A673 (cell line): ENCODE measurements around the gene FAM131C. TPM values are rescaled to one million over a fixed set of nuclear protein-coding genes. Genes with fewer than 3 reads are reported as not detected.
A peak's percentile ranks its signal among the peaks of the same experiment; 100 is the strongest.

Experiments
- BruUV-seq: library from RNA; stranded (reverse); fragments of 400-500 nt; replicated peaks from 2 replicates; lab custom pipeline; 2021; lab: Mats Ljungman, UMichigan
- CTCF ChIA-PET: fragments of 300-600 bp; sonication (Branson Sonifier 250); formaldehyde crosslinking; loops from one replicate; lab custom pipeline; 2022; ENCODE audit warnings: antibody characterized with exemption; lab: Charles Lee
- POLR2A ChIA-PET: fragments of 300-600 bp; sonication (Branson Sonifier 250); formaldehyde crosslinking; loops from one replicate; lab custom pipeline; 2022; ENCODE audit warnings: antibody characterized with exemption; ENCODE audit not compliant: low non-redundant PET; lab: Charles Lee
- DNase-seq: peaks from one replicate; pipeline ENCODE4 v3.0.0-alpha.2; 2015; ENCODE audit warnings: low spot score
- H3K27ac ChIP-seq: fragments of 200-600 bp; sonication (generic); 2 replicates; pipeline ENCODE4 v1.5.1; 2016; ENCODE audit warnings: mixed run types, low read depth, mild to moderate bottlenecking, mixed read lengths, antibody characterized with exemption, low read length; ENCODE audit not compliant: poor library complexity, severe bottlenecking
- H3K27me3 ChIP-seq: fragments of 200-600 bp; sonication (generic); replicated peaks from 2 replicates; pipeline ENCODE4 v1.6.1; 2017; ENCODE audit warnings: mixed run types, low read depth, mild to moderate bottlenecking, mixed read lengths, antibody characterized with exemption, low read length; ENCODE audit not compliant: insufficient read depth, poor library complexity
- H3K36me3 ChIP-seq: fragments of 200-600 bp; sonication (generic); 2 replicates; pipeline ENCODE4 v1.6.1; 2016; ENCODE audit warnings: mixed run types, mild to moderate bottlenecking, mixed read lengths, antibody characterized with exemption, low read length; ENCODE audit not compliant: insufficient read depth, poor library complexity, severe bottlenecking
- H3K4me1 ChIP-seq: fragments of 200-600 bp; sonication (generic); 2 replicates; pipeline ENCODE4 v1.6.1; 2017; ENCODE audit warnings: mixed run types, mild to moderate bottlenecking, mixed read lengths, antibody characterized with exemption, low read length; ENCODE audit not compliant: insufficient read depth, poor library complexity, severe bottlenecking
- H3K4me3 ChIP-seq: fragments of 200-600 bp; sonication (generic); 2 replicates; pipeline ENCODE4 v1.5.1; 2016; ENCODE audit warnings: low read depth, mixed run types, mild to moderate bottlenecking, mixed read lengths, low read length; ENCODE audit not compliant: poor library complexity, severe bottlenecking
- H3K9me3 ChIP-seq: fragments of 200-600 bp; sonication (generic); 2 replicates; pipeline ENCODE4 v1.6.1; 2016; ENCODE audit warnings: mixed run types, low read depth, mild to moderate bottlenecking, mixed read lengths, antibody characterized with exemption, low read length; ENCODE audit not compliant: poor library complexity, severe bottlenecking
- CTCF ChIP-seq: fragments of 300-800, 200-600 bp; sonication (generic); conservative IDR thresholded peaks from 2 replicates; pipeline ENCODE4 v1.5.1; 2017; ENCODE audit warnings: low read depth, mild to moderate bottlenecking, antibody characterized with exemption, low read length, moderate library complexity, mixed read lengths
- EZH2 ChIP-seq: fragments of 200-600 bp; sonication (generic); IDR thresholded peaks from 2 replicates; pipeline ENCODE4 v1.6.1; 2017; ENCODE audit warnings: borderline replicate concordance, low read depth, mild to moderate bottlenecking, mixed read lengths, antibody characterized with exemption, low read length; ENCODE audit not compliant: poor library complexity, severe bottlenecking
- intact Hi-C: fragments of 100-400 bp; cut with micrococcal nuclease; formaldehyde crosslinking; loops from one replicate; pipeline ENCODE4 v1.10.0; 2022; ENCODE audit not compliant: unreplicated experiment
- total RNA-seq: library from RNA; stranded (reverse); gene quantifications from 2 replicates; pipeline ENCODE4 v1.2.3, GENCODE V29; 2021

FAM131C gene
- total RNA-seq, 1 experiment from 2014 or later = 0.71 TPM

- no peak for DNase-seq
These were observed 38.5 kb upstream of the FAM131C start for GRCh38 chr1:16111771-16112595.

GRCh38 chr1:16110884-16111283 lies 37.4 kb upstream of the FAM131C start:
- H3K27me3 ChIP-seq = no peaks in the 10 kb centered on the region
- TF ChIP-seq CTCF = no peak
- TF ChIP-seq EZH2 = no peak
- CTCF ChIA-PET = interaction anchor here (0.7 kb wide), 1 partner anchor 31 kb away, joined by 3 read pairs; no protein-coding TSS in a partner anchor

More at GRCh38 chr1:16111771-16112595, 38.5 kb upstream of the FAM131C start:
- ChIA-PET POLR2A (no interaction called here), CTCF (interaction anchor here (0.6 kb wide), 1 partner anchor 33 kb away, joined by 4 read pairs; no protein-coding TSS in a partner anchor)
- Histone ChIP-seq H3K27ac (peak overlapping the region; percentile 42), H3K36me3 (no peaks in the 10 kb centered on the region), H3K27me3 (no peaks in the 10 kb centered on the region), H3K4me1 (peaks cover 28% of the 10 kb centered on the region), H3K9me3 (peaks cover 8% of the 10 kb centered on the region), H3K4me3 (no peak overlapping the region)
- BruUV-seq = no TSS peak
- intact Hi-C loops = no loop called here
- no peak for TF ChIP-seq CTCF
- TF ChIP-seq EZH2 = no peak

GRCh38 chr1:16110456-16110855 lies 37.0 kb upstream of the FAM131C start:
- intact Hi-C loops = no loop called here
- no peaks in the 10 kb centered on the region for H3K36me3 ChIP-seq
- no TSS peak for BruUV-seq
- ChIA-PET POLR2A (no interaction called here), CTCF (interaction anchor here (0.7 kb wide), 1 partner anchor 31 kb away, joined by 3 read pairs; no protein-coding TSS in a partner anchor)
- TF ChIP-seq CTCF (no peak), EZH2 (no peak)
- no peak overlapping the region for H3K4me3 ChIP-seq
- H3K27me3 ChIP-seq = no peaks in the 10 kb centered on the region
- H3K27ac ChIP-seq = no peak overlapping the region
- H3K4me1 ChIP-seq = peaks cover 28% of the 10 kb centered on the region
- H3K9me3 ChIP-seq = peaks cover 8% of the 10 kb centered on the region
- DNase-seq = no peak

More at GRCh38 chr1:16110884-16111283, 37.4 kb upstream of the FAM131C start:
- Histone ChIP-seq H3K27ac (no peak overlapping the region), H3K36me3 (no peaks in the 10 kb centered on the region), H3K4me1 (peaks cover 32% of the 10 kb centered on the region), H3K4me3 (no peak overlapping the region), H3K9me3 (peaks cover 8% of the 10 kb centered on the region)
- DNase-seq = no peak
- intact Hi-C loops = no loop called here
- POLR2A ChIA-PET = no interaction called here
- BruUV-seq = no TSS peak
